HUDEP-2 (cell line): ENCODE data around the gene CTSL.
"Not testable (repeated sequence)": the region's sequence is repeated elsewhere in the genome, so short reads cannot be mapped to it uniquely, and the experiment has no call there.

ENCODE experiments used
- DNase-seq, 76 experiments: peaks; one replicate each; lab custom pipeline; 2025; ENCODE audit not compliant: unreplicated experiment in 76 of 76; lab: John Stamatoyannopoulos, UW

CTSL gene

DNA sequence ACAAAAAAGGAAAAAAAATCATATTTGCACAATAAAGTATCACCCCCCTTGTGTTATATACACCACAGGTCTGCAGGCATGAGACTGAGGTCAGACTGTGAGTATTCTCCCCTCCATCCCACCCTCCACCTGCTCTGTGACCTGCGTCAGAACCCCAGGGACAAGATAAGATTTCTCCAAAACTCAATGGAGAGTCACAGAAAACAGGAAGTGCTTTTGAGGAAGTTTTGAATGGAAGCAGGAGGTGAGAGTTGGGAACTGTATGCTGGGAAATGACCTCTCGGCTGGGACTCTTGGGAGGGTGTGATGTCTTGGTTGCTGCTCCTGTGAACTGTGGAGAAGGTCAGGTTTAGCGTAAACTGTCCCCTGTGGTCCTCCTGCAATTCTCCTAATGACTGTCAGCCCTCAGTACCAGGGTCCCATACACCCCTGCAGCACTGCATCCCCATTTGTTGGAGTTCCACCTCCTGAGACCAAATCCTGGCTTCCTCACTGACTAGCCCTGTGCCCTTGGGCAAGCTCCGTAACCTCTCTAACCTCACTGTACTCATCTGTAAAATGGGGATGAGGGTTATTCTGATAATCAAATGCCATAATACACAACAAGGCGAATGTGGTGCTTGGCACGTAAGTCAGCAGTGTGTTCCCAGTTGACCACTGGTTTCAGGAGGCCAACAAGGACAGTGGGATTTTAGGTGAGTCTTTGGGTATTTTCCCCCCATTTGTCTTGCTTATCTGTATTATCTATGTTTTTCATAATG is 6.9 kb upstream of the CTSL start:
- DNase-seq, result no peak

- DNase-seq, result peak in 5 of 76 experiments; percentile 4 to 12 (median 8)
Measured at GRCh38 chr9:87720173-87720572, 5.7 kb upstream of the CTSL start.

DNA sequence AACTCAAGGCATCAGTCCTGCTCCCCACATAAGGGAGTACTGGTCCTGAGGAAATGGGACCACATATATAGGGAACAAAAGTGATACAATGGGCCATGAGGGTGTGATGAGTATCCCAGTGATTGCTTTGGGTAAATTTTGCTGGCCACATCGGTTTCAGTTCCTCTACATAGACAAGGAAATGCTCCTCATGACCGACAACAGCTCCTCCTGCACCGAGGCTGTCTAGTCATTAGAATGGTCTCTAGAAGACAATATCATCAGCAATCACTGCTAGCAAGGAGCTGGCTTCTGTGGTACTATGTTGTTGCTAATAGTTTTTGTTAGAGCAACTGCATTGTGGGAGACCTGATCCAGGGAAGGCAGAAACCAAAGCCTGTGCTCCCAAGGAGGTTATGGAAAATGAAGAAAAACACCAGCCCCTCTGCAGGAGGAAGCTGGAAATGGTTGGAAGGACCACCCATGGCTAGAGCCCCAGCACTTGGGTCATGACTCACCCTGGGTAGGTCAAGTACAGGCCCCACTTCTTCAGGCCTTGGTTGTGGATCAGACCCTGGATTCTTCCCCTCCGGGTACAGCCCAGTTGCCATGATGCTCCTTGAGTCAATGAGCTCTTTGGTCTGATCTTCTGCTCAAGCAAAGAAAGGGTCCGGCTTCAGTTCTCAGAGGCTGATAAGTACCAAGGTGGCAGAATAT is 3.4 kb upstream of the CTSL start:
- no peak for DNase-seq

DNA sequence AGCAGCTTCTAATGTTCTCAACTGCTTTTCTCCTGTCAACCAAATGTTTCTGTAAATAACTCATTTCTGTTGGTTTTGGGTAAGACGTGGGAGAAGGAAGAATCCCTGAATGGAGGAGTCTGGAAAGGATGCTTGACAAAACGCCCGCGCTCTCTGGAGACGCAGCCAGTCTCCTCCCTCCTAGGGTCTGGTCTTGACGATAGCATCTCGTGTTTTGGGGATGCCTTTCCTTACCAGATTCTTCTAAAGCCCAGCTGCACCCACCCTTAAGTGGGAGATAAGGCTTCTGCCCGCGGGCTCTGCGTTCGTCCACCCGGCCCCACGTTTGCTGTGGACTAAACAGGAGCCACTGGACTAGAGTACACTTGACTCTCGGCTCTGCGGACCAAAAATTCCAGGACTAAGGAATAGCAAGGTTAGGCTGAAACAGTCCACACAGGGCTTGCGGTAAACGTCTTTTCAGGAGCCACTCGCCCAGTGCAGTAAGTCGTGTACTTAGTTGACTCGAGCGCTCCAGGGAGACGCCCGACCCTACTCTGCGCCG is 491 bp upstream of the CTSL start:
- DNase-seq, result peak in 8 of 76 experiments; percentile 11 to 43 (median 26)

DNA sequence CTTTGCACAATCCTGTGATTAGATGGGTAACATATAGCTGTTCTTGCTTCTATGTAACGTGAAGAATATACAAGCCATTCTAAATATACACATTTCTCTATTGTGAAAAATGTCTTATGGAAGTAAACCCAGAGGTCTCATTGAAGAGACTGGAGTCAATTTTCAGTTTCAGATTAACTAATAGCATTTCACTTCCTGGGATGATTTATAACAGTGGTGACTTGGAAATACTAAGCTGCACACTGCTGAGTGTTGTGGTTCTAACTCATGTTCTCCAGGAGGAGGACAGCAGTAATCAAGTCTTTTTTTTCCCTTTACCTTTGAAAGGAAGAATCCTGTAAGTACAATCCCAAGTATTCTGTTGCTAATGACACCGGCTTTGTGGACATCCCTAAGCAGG is 3.3 kb downstream of the CTSL start:
- DNase-seq, result no peak

DNA sequence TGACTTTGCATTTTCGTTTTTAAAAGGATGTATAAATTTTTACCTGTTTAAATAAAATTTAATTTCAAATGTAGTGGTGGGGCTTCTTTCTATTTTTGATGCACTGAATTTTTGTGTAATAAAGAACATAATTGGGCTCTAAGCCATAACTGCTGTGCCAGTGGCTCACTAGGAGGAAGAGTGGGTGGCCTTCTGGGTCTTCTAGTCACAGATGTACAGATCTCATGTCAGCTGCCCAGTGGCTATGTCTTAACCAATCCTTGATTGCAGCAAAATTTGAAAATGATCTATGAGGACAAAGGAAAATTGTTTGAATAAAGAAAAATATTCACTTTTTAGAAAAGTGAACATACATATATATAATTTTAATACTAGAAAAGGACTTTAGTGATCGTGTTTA is 5.4 kb downstream of the CTSL start:
- no peak for DNase-seq

DNA sequence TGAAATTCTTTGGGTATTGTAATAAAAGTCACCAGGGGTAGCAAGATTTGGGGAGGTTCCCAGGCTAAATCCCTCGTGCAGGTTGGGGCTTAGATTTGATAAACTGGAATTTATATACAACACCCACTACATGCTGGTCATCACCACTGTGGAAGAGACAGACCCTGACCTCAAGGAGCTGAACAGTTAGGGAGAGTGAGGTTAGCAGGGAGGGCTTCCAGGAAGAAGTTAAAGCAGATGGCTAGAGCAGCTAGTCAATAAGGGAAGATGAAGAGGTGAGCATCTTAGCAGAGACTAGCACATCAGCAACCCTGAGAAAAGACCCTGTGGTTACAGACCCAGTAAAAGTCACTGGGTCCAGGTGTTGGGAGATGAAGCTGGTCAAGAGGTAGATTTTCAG is 6.4 kb downstream of the CTSL start:
- DNase-seq, result no peak

GRCh38 chr9:87732756-87733155 is 6.8 kb downstream of the CTSL start:
- no peak for DNase-seq

- no peak for DNase-seq
Measured at GRCh38 chr9:87733273-87734052, 7.5 kb downstream of the CTSL start.

DNA sequence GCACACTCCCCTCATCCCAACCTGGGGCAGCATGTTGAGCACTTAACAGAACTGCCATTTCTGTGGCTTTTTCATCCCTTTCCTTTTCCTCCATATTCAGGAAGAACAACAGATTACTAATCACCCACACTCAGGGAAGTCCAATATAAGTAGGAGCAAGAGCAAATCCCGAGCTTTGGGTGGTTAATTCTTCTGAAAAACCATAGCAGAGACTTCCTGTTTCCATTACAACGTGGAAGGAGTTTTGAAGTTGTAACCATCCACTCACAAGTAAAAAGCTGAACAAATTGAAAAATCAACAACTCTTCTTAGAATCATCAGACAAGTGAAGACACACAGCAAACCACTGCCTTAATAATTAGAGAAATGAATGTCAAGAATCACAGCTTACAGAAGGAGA is 8.2 kb downstream of the CTSL start:
- no peak for DNase-seq

DNA sequence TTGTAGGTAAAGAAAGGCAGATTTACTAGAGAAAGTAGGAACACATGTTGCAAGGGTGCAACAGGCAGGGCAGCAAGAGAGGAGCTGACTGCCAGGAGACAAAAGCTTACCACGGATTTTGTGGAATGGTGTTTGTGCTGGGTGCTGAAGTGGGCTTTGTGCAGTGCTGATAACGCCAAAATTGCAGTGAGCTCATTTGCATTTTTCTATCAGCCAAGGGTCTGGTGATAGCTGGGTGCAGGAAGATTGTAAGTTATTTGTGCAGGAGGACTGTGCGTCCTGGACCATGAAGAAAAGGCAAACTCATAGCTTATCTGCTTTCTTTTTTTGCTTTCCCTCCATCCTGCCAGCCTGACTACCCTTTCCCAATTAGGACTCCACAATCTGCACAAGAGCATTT is 13.6 kb downstream of the CTSL start:
- peak in 3 of 76 experiments; percentile 13 to 31 (median 20) for DNase-seq

GRCh38 chr9:87740209-87740608 is 14.3 kb downstream of the CTSL start:
- DNase-seq, result peak in 2 of 76 experiments; percentile 11 to 19

- no peak for DNase-seq
Measured at GRCh38 chr9:87741326-87741725, 15.4 kb downstream of the CTSL start.

DNA sequence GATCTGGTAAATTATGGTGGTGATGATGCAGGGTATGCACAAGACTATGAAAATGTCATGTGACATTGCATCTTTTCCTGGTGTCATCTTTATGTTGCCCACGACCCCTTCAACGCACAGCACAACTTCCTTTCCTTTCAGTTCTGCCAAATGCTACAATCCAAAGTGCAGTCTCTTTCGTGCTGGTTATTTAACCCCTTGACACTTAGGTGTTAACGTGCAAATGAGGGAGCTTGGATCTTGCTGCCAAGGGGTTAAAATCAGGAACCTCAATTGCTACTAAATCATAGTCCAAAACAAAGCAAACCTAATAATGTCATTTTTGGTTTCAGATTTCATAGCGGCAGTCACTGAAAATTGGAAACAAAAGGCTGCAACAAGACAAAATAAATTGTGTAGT is 16.0 kb downstream of the CTSL start:
- no peak for DNase-seq

DNA sequence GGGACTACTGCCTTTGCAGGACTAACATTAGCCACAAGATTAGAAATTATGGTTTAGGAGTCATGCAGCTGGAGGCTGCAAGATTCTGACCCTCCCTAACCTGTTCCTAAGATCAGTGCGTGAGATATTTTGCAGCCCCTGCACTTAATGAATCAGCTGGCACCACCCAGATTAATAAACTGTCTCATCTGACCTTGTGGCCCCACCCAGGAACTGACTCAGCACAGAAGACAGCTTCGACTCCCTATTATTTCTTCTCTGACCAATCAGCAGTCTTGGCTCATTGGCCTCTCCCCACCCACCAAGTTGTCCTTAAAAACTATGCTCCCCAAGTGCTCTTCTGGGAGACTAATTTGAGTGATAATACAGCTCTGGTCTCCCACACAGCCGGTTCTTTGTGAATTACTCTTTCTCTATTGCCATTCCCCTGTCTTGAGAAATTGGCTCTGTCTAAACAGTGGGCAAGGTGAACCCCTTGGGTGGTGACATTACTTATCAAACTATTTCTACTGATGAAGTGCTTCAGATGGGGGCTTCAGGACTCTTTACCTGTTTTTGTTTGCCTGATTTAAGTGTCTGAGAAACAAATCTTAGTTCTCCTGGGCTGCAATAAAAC is 17.0 kb downstream of the CTSL start:
- peak in 40 of 76 experiments; percentile 5 to 80 (median 33) for DNase-seq

DNA sequence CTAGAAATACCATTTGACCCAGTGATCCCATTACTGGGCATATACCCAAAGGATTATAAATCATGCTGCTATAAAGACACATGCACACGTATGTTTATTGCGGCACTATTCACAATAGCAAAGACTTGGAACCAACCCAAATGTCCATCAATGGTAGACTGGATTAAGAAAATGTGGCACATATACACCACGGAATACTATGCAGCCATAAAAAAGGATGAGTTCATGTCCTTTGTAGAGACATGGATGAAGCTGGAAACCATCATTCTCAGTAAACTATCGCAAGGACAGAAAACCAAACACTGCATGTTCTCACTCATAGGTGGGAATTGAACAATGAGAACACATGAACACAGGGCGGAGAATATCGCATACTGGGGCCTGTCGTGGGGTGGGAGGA is 18.3 kb downstream of the CTSL start:
- DNase-seq, result not testable (repeated sequence)

DNA sequence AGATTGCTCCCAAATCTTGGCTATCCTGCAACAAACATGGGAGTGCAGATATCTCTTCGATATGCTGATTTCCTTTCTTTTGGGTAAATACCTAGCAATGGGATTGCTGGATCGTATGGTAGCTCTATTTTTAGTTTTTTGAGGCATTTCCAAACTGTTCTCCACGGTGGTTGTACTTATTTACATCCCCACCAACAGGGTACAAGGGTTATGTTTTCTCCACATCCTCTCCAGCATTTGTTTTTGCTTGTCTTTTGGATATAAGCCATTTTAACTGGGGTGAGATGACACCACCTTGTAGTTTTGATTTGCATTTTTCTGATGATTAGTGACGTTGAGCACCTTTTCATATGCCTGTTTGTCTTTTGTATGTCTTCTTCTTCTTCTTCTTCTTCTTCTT is 20.3 kb downstream of the CTSL start:
- no peak for DNase-seq

DNA sequence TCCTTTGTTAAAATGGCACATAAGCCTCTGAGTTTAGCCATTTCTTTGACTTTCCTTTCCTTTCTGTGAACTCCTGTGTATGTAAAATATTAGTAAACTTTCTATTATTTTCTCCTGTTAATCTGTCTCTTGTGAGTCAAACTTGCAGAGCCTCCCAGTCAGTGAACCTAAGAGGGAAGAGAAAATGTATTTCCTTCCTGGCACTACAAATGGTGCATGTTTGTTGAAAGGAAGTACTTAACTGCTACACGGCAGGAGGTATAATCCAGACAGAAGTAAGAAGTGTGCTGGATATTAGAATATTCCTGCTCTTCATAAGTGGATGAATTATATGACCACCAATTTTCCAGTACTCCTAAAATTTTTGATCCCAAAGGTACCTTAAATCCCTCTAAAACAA is 23.0 kb downstream of the CTSL start:
- no peak for DNase-seq

- no peak for DNase-seq
Measured at GRCh38 chr9:87749335-87750035, 23.6 kb downstream of the CTSL start.

- DNase-seq, result no peak
Measured at GRCh38 chr9:87750726-87751125, 24.8 kb downstream of the CTSL start.
